T-helper 22 cell (primary cell): ENCODE data around the gene PGP.

Experiments
- DNase-seq: peaks from one replicate; pipeline ENCODE4 v3.0.0-alpha.2; 2020; ENCODE audit warnings: low read depth

Gene PGP

GRCh38 chr16:2163211-2163881 is 51.3 kb downstream of the PGP start:
- DNase-seq: no peak

GRCh38 chr16:2162676-2163118 is 51.9 kb downstream of the PGP start:
- DNase-seq: no peak

GRCh38 chr16:2161911-2162310 is 52.7 kb downstream of the PGP start:
- DNase-seq: no peak
